ENCODE measurements around the gene FAM180A. TPM values are rescaled to one million over a fixed set of nuclear protein-coding genes. Genes with fewer than 3 reads are reported as not detected.

FAM180A gene
- total and polyA plus RNA-seq, 2 experiments from 2014 or later, result not detected

DNA sequence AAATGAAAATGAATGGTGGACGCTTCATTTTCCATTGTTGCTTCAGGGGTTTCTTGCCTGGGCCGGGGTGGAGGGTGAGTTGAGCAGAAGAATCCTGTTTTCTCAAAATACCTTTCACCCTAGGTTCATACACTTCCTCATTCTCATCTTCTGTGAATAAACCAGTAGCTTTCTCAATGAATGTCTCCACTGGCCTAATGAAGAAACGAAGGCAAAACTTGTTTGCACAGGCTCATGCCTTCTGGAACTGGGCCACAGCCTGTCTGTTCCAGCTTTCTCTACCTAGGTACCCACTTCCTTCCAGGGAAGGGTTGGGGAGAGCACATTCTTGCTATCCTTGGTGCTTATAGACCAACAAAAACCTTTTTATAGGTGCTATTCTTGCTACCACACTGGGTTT is 65.0 kb downstream of the FAM180A start:
- TF ChIP-seq, protein P1, sequence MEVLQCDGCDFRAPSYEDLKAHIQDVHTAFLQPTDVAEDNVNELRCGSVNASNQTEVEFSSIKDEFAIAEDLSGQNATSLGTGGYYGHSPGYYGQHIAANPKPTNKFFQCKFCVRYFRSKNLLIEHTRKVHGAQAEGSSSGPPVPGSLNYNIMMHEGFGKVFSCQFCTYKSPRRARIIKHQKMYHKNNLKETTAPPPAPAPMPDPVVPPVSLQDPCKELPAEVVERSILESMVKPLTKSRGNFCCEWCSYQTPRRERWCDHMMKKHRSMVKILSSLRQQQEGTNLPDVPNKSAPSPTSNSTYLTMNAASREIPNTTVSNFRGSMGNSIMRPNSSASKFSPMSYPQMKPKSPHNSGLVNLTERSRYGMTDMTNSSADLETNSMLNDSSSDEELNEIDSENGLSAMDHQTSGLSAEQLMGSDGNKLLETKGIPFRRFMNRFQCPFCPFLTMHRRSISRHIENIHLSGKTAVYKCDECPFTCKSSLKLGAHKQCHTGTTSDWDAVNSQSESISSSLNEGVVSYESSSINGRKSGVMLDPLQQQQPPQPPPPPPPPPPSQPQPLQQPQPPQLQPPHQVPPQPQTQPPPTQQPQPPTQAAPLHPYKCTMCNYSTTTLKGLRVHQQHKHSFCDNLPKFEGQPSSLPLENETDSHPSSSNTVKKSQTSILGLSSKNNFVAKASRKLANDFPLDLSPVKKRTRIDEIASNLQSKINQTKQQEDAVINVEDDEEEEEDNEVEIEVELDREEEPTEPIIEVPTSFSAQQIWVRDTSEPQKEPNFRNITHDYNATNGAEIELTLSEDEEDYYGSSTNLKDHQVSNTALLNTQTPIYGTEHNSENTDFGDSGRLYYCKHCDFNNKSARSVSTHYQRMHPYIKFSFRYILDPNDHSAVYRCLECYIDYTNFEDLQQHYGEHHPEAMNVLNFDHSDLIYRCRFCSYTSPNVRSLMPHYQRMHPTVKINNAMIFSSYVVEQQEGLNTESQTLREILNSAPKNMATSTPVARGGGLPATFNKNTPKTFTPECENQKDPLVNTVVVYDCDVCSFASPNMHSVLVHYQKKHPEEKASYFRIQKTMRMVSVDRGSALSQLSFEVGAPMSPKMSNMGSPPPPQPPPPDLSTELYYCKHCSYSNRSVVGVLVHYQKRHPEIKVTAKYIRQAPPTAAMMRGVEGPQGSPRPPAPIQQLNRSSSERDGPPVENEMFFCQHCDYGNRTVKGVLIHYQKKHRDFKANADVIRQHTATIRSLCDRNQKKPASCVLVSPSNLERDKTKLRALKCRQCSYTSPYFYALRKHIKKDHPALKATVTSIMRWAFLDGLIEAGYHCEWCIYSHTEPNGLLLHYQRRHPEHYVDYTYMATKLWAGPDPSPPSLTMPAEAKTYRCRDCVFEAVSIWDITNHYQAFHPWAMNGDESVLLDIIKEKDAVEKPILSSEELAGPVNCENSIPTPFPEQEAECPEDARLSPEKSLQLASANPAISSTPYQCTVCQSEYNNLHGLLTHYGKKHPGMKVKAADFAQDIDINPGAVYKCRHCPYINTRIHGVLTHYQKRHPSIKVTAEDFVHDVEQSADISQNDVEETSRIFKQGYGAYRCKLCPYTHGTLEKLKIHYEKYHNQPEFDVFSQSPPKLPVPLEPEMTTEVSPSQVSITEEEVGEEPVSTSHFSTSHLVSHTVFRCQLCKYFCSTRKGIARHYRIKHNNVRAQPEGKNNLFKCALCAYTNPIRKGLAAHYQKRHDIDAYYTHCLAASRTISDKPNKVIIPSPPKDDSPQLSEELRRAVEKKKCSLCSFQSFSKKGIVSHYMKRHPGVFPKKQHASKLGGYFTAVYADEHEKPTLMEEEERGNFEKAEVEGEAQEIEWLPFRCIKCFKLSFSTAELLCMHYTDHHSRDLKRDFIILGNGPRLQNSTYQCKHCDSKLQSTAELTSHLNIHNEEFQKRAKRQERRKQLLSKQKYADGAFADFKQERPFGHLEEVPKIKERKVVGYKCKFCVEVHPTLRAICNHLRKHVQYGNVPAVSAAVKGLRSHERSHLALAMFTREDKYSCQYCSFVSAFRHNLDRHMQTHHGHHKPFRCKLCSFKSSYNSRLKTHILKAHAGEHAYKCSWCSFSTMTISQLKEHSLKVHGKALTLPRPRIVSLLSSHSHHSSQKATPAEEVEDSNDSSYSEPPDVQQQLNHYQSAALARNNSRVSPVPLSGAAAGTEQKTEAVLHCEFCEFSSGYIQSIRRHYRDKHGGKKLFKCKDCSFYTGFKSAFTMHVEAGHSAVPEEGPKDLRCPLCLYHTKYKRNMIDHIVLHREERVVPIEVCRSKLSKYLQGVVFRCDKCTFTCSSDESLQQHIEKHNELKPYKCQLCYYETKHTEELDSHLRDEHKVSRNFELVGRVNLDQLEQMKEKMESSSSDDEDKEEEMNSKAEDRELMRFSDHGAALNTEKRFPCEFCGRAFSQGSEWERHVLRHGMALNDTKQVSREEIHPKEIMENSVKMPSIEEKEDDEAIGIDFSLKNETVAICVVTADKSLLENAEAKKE (CRISPR knock-in tag; IDR thresholded peaks at IDR 0.05), result no peak
- TF ChIP-seq ZNF114 (CRISPR knock-in tag; IDR thresholded peaks at IDR 0.05) (no peak), EZH2 (IDR thresholded peaks at IDR 0.05; ENCODE audit: low read depth, unreplicated experiment) (no peak), JUNB (IDR thresholded peaks at IDR 0.05; ENCODE audit: unreplicated experiment) (no peak), ZNF331 (CRISPR knock-in tag; IDR thresholded peaks at IDR 0.05; ENCODE audit: low read depth) (no peak), CREB1 (CRISPR knock-in tag; IDR thresholded peaks at IDR 0.05; ENCODE audit: low read depth) (no peak), STAT1 (IDR thresholded peaks at IDR 0.05; ENCODE audit: unreplicated experiment) (no peak), POLR2AphosphoS5 (IDR thresholded peaks at IDR 0.05; ENCODE audit: low read depth) (no peak)
- TF ChIP-seq, protein P2, sequence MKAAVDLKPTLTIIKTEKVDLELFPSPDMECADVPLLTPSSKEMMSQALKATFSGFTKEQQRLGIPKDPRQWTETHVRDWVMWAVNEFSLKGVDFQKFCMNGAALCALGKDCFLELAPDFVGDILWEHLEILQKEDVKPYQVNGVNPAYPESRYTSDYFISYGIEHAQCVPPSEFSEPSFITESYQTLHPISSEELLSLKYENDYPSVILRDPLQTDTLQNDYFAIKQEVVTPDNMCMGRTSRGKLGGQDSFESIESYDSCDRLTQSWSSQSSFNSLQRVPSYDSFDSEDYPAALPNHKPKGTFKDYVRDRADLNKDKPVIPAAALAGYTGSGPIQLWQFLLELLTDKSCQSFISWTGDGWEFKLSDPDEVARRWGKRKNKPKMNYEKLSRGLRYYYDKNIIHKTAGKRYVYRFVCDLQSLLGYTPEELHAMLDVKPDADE (IDR thresholded peaks at IDR 0.05), result no peak
- TF ChIP-seq, protein P3, sequence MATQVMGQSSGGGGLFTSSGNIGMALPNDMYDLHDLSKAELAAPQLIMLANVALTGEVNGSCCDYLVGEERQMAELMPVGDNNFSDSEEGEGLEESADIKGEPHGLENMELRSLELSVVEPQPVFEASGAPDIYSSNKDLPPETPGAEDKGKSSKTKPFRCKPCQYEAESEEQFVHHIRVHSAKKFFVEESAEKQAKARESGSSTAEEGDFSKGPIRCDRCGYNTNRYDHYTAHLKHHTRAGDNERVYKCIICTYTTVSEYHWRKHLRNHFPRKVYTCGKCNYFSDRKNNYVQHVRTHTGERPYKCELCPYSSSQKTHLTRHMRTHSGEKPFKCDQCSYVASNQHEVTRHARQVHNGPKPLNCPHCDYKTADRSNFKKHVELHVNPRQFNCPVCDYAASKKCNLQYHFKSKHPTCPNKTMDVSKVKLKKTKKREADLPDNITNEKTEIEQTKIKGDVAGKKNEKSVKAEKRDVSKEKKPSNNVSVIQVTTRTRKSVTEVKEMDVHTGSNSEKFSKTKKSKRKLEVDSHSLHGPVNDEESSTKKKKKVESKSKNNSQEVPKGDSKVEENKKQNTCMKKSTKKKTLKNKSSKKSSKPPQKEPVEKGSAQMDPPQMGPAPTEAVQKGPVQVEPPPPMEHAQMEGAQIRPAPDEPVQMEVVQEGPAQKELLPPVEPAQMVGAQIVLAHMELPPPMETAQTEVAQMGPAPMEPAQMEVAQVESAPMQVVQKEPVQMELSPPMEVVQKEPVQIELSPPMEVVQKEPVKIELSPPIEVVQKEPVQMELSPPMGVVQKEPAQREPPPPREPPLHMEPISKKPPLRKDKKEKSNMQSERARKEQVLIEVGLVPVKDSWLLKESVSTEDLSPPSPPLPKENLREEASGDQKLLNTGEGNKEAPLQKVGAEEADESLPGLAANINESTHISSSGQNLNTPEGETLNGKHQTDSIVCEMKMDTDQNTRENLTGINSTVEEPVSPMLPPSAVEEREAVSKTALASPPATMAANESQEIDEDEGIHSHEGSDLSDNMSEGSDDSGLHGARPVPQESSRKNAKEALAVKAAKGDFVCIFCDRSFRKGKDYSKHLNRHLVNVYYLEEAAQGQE (IDR thresholded peaks at IDR 0.05; ENCODE audit: unreplicated experiment), result no peak
- Histone ChIP-seq H4K20me1 (replicated peaks; ENCODE audit: insufficient read depth) (no peaks in the 10 kb centered on the region; the same call in 1 of the 2 replicates), H3K27ac (ENCODE audit: low read depth) (no peak overlapping the region), H3K9me2 (ENCODE audit: insufficient read depth) (no peaks in the 10 kb centered on the region), H3K4me2 (no peak overlapping the region), H3F3A (replicated peaks; ENCODE audit: low read depth) (no peaks in the 10 kb centered on the region), H3K4me1 (ENCODE audit: insufficient read depth) (peaks cover 3% of the 10 kb centered on the region; the same call in 1 of the 2 replicates), H3K4me3 (no peak overlapping the region), H3K36me3 (ENCODE audit: insufficient read depth) (no peaks in the 10 kb centered on the region), H2AFZ (no peak overlapping the region), H3K27me3 (ENCODE audit: insufficient read depth) (no peaks in the 10 kb centered on the region), H3K79me2 (replicated peaks; ENCODE audit: insufficient read depth) (0 out of 2 replicates have a peak, but pooled peaks cover under 1% of the 10 kb centered on the region)
- H3K27ac Mint-ChIP-seq, result no peak overlapping the region
- peaks cover 8% of the 10 kb centered on the region; the same call in 2 of the 3 replicates for H3K4me1 Mint-ChIP-seq
- peaks cover 6% of the 10 kb centered on the region for H3K27me3 Mint-ChIP-seq (ENCODE audit: insufficient read depth, low read depth, poor library complexity)
- no peak for ATAC-seq
- H3K36me3 Mint-ChIP-seq (ENCODE audit: low read depth), result no peaks in the 10 kb centered on the region; the same call in 2 of the 3 replicates
- H3K9me3 Mint-ChIP-seq, result no peaks in the 10 kb centered on the region
- no peak overlapping the region for H3K4me3 Mint-ChIP-seq
- no peak for DNase-seq (ENCODE audit: low spot score)
